Esophagus squamous epithelium (tissue), 5 donors: ENCODE results near the gene LMO1. TPM values are rescaled to one million over a fixed set of nuclear protein-coding genes. Genes with fewer than 3 reads are reported as not detected.

ENCODE experiments used
- DNase-seq: peaks from one replicate; lab custom pipeline; 2025; lab: John Stamatoyannopoulos, UW
- H3K27ac ChIP-seq, 4 donors: fragments of 200-600 bp; sonication (generic); one replicate each; pipeline ENCODE4 v1.5.1; 2016 to 2019; ENCODE audit warnings: mild to moderate bottlenecking in 1 of 4
- H3K27me3 ChIP-seq, 4 donors: fragments of 200-600 bp; sonication (generic); 1 replicate in 3 of 4; 2 replicates in 1 of 4; pipeline versions ENCODE4 v1.5.1 to v1.6.0; 2017 to 2021; ENCODE audit warnings: antibody characterized with exemption in 1 of 4
- H3K36me3 ChIP-seq, 3 donors: fragments of 200-600 bp; sonication (generic); one replicate each; pipeline ENCODE4 v1.5.1; 2016 to 2019
- H3K4me1 ChIP-seq, 3 donors: fragments of 200-600 bp; sonication (generic); one replicate each; pipeline ENCODE4 v1.5.1; 2017 to 2019
- H3K4me3 ChIP-seq, 4 donors: fragments of 200-600 bp; sonication (generic); 1 replicate in 3 of 4; 2 replicates in 1 of 4; pipeline ENCODE4 v1.5.1; 2016 to 2019; ENCODE audit warnings: mild to moderate bottlenecking in 2 of 4, moderate library complexity in 1 of 4
- H3K9me3 ChIP-seq, 3 donors: fragments of 200-600 bp; sonication (generic); one replicate each; pipeline ENCODE4 v1.5.1; 2016 to 2019
- POLR2A ChIP-seq, 4 donors: fragments of 450-650 bp; IDR thresholded peaks; one replicate each; pipeline ENCODE4 v1.6.1; 2017; ENCODE audit warnings: antibody characterized with exemption in 4 of 4, mild to moderate bottlenecking in 4 of 4, moderate library complexity in 3 of 4
- WGBS, 2 donors: methylation state at CpG; one replicate each; pipeline ENCODE4 v1.1.5; 2018; 5-methylcytosine and 5-hydroxymethylcytosine counted together
- intact Hi-C: fragments of 100-400 bp; cut with DNase I; formaldehyde crosslinking; loops from one replicate; pipeline ENCODE4 v1.15.0; 2022
- total RNA-seq, 4 donors: library from RNA; depleted of rRNA; stranded (reverse); fragments of >200 nt; gene quantifications; one replicate each; pipeline ENCODE4 v1.1.0, GENCODE V29; 2016
- TF ChIP-seq, protein P1 (sequence below), 6 experiments: fragments of 450-650 bp in 4 of 6; fragments of 200-600 bp in 2 of 6; sonication (generic) in 2 of 6; IDR thresholded peaks; one replicate each; pipeline ENCODE4 v1.5.1; 2016 to 2019; ENCODE audit warnings: antibody characterized with exemption in 6 of 6, mild to moderate bottlenecking in 4 of 6, moderate library complexity in 4 of 6
- donor health status: DM: yes; HTN: yes; CAD: no.

LMO1 gene
- total RNA-seq, 4 donors from 2014 or later = not detected

DNA sequence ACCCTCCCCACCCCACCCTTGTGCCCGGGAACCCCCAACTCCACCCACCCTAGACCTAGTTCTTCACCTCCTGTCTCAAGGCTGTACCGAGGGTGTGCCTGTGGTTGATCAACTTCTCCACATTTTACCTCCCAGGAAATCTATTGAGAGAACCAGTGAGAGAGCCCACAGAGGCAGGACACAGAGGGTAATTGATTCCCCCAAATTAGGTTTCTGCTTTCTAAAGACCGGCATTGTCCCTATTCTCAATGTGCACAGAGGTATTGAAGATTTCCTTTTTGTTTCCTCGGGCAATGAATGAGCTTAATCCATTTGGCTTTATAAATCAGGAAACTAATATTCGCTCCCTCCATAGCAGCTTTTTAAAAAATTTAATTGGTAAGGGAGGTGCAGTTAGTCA lies 6.0 kb upstream of the LMO1 start:
- TF ChIP-seq, protein P1, sequence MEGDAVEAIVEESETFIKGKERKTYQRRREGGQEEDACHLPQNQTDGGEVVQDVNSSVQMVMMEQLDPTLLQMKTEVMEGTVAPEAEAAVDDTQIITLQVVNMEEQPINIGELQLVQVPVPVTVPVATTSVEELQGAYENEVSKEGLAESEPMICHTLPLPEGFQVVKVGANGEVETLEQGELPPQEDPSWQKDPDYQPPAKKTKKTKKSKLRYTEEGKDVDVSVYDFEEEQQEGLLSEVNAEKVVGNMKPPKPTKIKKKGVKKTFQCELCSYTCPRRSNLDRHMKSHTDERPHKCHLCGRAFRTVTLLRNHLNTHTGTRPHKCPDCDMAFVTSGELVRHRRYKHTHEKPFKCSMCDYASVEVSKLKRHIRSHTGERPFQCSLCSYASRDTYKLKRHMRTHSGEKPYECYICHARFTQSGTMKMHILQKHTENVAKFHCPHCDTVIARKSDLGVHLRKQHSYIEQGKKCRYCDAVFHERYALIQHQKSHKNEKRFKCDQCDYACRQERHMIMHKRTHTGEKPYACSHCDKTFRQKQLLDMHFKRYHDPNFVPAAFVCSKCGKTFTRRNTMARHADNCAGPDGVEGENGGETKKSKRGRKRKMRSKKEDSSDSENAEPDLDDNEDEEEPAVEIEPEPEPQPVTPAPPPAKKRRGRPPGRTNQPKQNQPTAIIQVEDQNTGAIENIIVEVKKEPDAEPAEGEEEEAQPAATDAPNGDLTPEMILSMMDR (IDR thresholded peaks at IDR 0.05) = no peak
- no peak for TF ChIP-seq POLR2A (IDR thresholded peaks at IDR 0.05)
- peaks cover 4 to 24% (median 13%) of the 10 kb centered on the region in 3 donors for H3K4me1 ChIP-seq
- peaks cover 0 to 86% (median 12%) of the 10 kb centered on the region in 4 donors for H3K27me3 ChIP-seq
- intact Hi-C loops = no loop called here
- H3K36me3 ChIP-seq = no peaks in the 10 kb centered on the region
- H3K27ac ChIP-seq = no peak overlapping the region
- no peaks in the 10 kb centered on the region for H3K9me3 ChIP-seq
- no peak for DNase-seq
- H3K4me3 ChIP-seq = no peak overlapping the region
- 77 to 89% methylated on average over 3 to 5 of the region's 5 CpGs for WGBS, 2 donors

GRCh38 chr11:8268530-8269400 lies 5.1 kb upstream of the LMO1 start:
- intact Hi-C loops = no loop called here
- DNase-seq = no peak
- TF ChIP-seq POLR2A (IDR thresholded peaks at IDR 0.05) = no peak
- TF ChIP-seq, protein P1 (IDR thresholded peaks at IDR 0.05) = no peak
- peak overlapping the region; percentile 31 to 72 (median 44) for H3K4me3 ChIP-seq
- H3K27ac ChIP-seq = no peak overlapping the region
- 51 to 65% methylated on average over 10 to 13 of the region's 65 CpGs for WGBS, 2 donors
- H3K9me3 ChIP-seq = no peaks in the 10 kb centered on the region
- H3K27me3 ChIP-seq = peaks cover 0 to 88% (median 12%) of the 10 kb centered on the region in 4 donors
- H3K36me3 ChIP-seq = no peaks in the 10 kb centered on the region
- peaks cover 7 to 30% (median 17%) of the 10 kb centered on the region in 3 donors for H3K4me1 ChIP-seq

DNA sequence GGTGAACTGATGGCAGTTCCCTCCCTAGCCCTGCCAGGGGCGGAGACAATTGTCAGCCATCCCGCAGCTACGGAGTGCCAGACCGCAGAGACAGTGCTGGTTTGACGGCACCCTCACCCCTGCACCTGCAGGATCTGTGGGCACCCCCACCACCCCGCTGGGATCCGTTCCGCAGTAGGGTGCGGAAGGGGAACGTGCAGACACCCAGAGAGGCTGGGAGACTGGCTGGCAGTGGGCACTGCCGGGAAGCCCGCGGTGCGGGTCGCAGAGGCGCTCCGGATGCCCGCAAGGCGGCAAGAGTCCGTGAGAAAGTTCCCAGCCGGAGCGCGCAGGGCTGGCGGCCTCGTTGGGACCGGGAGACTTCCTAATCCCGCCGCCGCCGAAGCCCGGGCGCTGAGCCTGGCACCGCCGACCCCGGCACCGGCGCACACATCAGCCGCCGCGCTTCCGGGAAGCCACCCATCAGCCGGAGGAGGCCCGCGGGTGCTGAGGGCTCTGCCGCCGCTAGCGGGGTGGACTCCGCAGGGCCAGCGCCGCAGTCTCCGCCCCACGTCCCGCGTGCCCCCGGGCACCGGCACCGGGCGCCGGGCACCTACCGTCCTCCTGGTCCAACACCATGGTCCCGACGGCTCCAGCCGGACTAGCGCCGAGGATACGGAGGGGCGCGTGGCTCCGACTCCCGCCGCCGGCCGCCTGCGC lies 4.3 kb upstream of the LMO1 start:
- no CpG with 5 or more reads among the region's 74 CpGs for WGBS, 2 donors
- no peak for DNase-seq
- H3K27me3 ChIP-seq = peaks cover 0 to 96% (median 13%) of the 10 kb centered on the region in 4 donors
- H3K4me1 ChIP-seq = peaks cover 13 to 36% (median 24%) of the 10 kb centered on the region in 3 donors
- H3K27ac ChIP-seq = no peak overlapping the region
- intact Hi-C loops = no loop called here
- H3K36me3 ChIP-seq = no peaks in the 10 kb centered on the region
- H3K9me3 ChIP-seq = no peaks in the 10 kb centered on the region
- H3K4me3 ChIP-seq = peak overlapping the region; percentile 31 to 72 (median 44)
- no peak for TF ChIP-seq POLR2A (IDR thresholded peaks at IDR 0.05)
- TF ChIP-seq, protein P1 (IDR thresholded peaks at IDR 0.05) = no peak

DNA sequence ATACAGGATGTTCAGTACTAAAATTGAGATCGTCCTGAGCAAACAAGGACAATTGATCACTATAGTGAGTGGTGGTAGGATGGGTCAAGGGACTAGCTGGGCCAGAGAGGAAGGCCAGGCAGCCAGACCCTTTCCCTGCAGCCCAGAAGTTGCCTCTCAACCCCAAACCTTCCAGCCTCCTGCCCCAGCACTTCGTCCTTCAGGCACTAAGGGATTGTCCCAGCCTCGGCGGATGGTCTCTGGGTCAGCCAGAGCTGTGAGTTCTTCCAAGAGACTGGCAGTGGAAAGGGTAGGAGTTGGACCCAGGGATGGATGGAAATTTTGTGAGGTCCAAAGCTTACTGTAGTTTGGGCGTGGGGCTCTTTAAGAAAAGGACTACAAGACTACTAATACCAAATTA lies 3.6 kb upstream of the LMO1 start:
- H3K4me3 ChIP-seq = no peak overlapping the region
- no peaks in the 10 kb centered on the region for H3K9me3 ChIP-seq
- intact Hi-C loops = no loop called here
- DNase-seq = no peak
- peaks cover 4 to 98% (median 16%) of the 10 kb centered on the region in 4 donors for H3K27me3 ChIP-seq
- no peak overlapping the region for H3K27ac ChIP-seq
- 83 to 86% methylated on average over 1 to 5 of the region's 5 CpGs for WGBS, 2 donors
- TF ChIP-seq, protein P1 (IDR thresholded peaks at IDR 0.05) = no peak
- no peak for TF ChIP-seq POLR2A (IDR thresholded peaks at IDR 0.05)
- H3K4me1 ChIP-seq = peaks cover 16 to 39% (median 31%) of the 10 kb centered on the region in 3 donors
- H3K36me3 ChIP-seq = no peaks in the 10 kb centered on the region
